D721Med (cell line): ENCODE results near the gene CYP2J2.

Experiments used
- DNase-seq: peaks from one replicate; pipeline ENCODE4 v3.0.0; 2011; ENCODE audit warnings: low spot score; ENCODE audit not compliant: insufficient read length
- FAIRE-seq: peaks from 2 replicates; lab custom pipeline; 2011; peaks lifted over from hg19 to GRCh38; lab: Jason Lieb, UNC
- TF ChIP-seq, protein P1 (sequence below): IDR thresholded peaks from 2 replicates; pipeline ENCODE4 v1.5.1; 2012; ENCODE audit warnings: mild to moderate bottlenecking, control low read depth; ENCODE audit not compliant: insufficient read depth; ENCODE audit errors: missing control alignments

Gene CYP2J2

DNA sequence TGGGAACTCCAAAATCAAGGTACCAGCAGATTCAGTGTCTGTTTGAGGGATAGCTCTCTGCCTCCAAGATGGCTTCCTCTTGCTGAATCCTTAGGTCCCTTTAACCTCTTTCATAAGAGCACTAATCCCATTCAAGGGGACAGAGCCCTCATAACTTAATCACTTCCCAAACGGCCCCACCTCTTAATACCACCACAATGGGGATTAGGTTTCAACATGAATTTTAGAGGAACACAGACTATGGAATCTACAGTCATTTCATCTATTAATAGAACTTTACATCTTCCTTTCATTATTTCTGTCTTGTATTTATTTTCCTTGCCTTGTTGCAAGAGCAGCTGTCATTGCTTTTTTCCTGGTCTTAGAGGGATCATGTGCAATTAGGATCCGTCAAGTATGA lies 81.5 kb downstream of the CYP2J2 start:
- FAIRE-seq (peak; percentile 85), DNase-seq (no peak)
- TF ChIP-seq, protein P1, sequence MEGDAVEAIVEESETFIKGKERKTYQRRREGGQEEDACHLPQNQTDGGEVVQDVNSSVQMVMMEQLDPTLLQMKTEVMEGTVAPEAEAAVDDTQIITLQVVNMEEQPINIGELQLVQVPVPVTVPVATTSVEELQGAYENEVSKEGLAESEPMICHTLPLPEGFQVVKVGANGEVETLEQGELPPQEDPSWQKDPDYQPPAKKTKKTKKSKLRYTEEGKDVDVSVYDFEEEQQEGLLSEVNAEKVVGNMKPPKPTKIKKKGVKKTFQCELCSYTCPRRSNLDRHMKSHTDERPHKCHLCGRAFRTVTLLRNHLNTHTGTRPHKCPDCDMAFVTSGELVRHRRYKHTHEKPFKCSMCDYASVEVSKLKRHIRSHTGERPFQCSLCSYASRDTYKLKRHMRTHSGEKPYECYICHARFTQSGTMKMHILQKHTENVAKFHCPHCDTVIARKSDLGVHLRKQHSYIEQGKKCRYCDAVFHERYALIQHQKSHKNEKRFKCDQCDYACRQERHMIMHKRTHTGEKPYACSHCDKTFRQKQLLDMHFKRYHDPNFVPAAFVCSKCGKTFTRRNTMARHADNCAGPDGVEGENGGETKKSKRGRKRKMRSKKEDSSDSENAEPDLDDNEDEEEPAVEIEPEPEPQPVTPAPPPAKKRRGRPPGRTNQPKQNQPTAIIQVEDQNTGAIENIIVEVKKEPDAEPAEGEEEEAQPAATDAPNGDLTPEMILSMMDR = no peak
